Vein endothelial cell (primary cell): ENCODE measurements around the gene CSAG3. TPM values are rescaled to one million over a fixed set of nuclear protein-coding genes. Genes with fewer than 3 reads are reported as not detected.

Experiments used
- total RNA-seq: library from RNA; depleted of rRNA; stranded (reverse); fragments of >200 nt; gene quantifications from 2 replicates; pipeline ENCODE4 v1.2.3, GENCODE V29; 2012

Gene CSAG3
- total RNA-seq: not detected in 2 replicates

DNA sequence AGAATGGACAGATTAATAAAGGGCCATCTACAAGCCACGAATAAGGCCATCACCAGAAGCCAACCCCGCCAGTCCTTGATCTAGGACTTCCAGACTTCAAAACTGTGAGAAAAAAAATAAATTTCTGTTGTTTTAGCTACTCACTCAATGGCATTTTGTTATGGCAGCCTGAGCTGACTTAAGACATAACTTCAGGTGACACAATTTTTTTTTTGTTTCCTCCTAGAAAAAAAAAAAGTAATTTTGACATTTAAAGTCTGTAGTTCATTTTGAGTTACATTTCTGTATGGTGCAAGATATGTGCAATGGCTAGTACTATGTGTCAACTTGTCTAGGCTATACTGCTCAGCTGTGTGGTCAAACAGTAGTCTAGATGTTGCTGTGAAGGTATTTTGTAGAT lies at the start of gene CSAG3:
CSAG3 (plus strand) TSS at position 301 of the 400 bp plus-strand sequence.

DNA sequence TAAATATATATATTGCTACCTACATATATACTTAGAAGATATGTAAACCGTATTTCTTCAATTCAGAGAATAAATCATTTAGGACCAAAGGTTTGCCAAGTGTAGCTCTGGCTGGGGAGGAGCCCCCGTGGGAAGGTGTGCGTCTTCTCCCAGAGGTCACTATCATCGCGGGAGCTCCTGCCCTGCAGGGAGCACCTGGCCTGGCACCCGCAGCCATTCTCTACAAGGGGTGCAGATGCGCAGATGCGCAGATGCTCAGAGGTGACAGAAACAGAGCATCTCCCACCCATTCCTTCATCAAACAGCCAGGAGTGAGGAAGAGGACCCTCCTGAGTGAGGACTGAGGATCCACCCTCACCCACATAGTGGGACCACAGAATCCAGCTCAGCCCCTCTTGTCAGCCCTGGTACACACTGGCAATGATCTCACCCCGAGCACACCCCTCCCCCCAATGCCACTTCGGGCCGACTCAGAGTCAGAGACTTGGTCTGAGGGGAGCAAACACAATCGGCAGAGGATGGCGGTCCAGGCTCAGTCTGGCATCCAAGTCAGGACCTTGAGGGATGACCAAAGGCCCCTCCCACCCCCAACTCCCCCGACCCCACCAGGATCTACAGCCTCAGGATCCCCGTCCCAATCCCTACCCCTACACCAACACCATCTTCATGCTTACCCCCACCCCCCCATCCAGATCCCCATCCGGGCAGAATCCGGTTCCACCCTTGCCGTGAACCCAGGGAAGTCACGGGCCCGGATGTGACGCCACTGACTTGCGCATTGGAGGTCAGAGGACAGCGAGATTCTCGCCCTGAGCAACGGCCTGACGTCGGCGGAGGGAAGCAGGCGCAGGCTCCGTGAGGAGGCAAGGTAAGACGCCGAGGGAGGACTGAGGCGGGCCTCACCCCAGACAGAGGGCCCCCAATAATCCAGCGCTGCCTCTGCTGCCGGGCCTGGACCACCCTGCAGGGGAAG lies 44.9 kb upstream of the CSAG3 start, which contains the start of gene MAGEA2B:
MAGEA2B (plus strand) TSS at position 814 of the 973 bp plus-strand sequence. CDS start 2,479 bp downstream, outside the sequence.

DNA sequence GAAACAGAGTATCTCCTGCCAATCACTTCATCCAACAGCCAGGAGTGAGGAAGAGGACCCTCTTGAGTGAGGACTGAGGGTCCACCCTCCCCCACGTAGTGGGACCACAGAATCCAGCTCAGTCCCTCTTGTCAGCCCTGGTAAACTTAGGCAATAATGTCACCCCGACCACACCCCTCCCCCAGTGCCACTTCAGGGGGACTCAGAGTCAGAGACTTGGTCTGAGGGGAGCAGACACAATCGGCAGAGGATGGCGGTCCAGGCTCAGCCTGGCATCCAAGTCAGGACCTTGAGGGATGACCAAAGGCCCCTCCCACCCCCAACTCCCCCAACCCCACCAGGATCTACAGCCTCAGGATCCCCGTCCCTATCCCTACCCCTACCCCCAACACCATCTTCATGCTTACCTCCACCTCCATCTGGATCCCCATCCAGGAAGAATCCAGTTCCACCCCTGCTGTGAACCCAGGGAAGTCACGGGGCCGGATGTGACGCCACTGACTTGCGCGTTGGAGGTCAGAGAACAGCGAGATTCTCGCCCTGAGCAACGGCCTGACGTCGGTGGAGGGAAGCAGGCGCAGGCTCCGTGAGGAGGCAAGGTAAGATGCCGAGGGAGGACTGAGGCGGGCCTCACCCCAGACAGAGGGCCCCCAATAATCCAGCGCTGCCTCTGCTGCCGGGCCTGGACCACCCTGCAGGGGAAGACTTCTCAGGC lies 25.6 kb upstream of the CSAG3 start, which contains the start of the genes CSAG1 and MAGEA12:
CSAG1 (minus strand) TSS at position 461 of the 715 bp plus-strand sequence. CDS start 1,261 bp downstream, outside the sequence.
MAGEA12 (plus strand) TSS at position 497 of the 715 bp plus-strand sequence. CDS start 2,405 bp downstream, outside the sequence.

DNA sequence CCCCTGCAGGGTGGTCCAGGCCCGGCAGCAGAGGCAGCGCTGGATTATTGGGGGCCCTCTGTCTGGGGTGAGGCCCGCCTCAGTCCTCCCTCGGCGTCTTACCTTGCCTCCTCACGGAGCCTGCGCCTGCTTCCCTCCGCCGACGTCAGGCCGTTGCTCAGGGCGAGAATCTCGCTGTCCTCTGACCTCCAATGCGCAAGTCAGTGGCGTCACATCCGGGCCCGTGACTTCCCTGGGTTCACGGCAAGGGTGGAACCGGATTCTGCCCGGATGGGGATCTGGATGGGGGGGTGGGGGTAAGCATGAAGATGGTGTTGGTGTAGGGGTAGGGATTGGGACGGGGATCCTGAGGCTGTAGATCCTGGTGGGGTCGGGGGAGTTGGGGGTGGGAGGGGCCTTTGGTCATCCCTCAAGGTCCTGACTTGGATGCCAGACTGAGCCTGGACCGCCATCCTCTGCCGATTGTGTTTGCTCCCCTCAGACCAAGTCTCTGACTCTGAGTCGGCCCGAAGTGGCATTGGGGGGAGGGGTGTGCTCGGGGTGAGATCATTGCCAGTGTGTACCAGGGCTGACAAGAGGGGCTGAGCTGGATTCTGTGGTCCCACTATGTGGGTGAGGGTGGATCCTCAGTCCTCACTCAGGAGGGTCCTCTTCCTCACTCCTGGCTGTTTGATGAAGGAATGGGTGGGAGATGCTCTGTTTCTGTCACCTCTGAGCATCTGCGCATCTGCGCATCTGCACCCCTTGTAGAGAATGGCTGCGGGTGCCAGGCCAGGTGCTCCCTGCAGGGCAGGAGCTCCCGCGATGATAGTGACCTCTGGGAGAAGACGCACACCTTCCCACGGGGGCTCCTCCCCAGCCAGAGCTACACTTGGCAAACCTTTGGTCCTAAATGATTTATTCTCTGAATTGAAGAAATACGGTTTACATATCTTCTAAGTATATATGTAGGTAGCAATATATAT lies 5.0 kb upstream of the CSAG3 start, which contains the start of gene MAGEA2:
MAGEA2 (minus strand) TSS at position 157 of the 965 bp plus-strand sequence. CDS start 2,479 bp downstream, outside the sequence.

DNA sequence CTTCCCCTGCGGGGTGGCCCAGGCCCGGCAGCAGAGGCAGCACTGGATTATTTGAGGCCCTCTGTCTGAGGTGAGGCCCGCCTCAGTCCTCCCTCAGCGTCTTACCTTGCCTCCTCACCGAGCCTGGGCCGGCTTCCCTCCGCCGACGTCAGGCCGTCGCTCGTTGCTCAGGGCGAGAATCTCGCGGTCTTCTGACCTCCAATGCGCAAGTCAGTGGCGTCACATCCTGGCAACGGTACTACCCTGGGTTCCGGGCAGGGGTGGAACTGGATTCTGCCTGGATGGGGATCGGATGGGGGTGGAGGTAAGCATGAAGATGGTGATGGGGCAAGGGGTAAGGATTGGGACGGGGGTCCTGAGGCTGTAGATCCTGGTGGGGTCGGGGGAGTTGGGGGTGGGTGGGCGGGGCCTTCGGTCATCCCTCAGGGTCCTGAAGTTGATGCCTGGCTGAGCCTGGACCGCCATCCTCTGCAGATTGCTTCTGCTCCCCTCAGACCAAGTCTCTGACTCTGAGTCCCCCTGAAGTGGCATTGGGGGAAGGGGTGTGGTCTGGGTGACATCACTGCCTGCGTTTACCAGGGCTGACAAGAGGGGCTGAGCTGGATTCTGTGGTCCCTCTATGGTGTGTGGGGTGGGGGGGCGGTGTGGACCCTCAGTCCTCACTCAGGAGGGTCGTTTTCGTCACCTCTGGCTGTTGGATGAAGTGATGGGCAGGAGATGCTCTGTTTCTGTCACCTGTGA lies 10.7 kb downstream of the CSAG3 start, which contains the start of gene MAGEA6:
MAGEA6 (minus strand) TSS at position 141 of the 741 bp plus-strand sequence. CDS start 2,039 bp downstream, outside the sequence.

Other genes starting within 250 kb of the CSAG3 start
- gene GABRQ, start 121.3 kb upstream of the CSAG3 start, total RNA-seq: not detected in 2 replicates
- gene MAGEA3, start 60.4 kb upstream of the CSAG3 start, total RNA-seq: not detected in 2 replicates
- gene CSAG2, start 49.9 kb upstream of the CSAG3 start, total RNA-seq: not detected in 2 replicates
- not detected in 2 replicates for gene MAGEA2B, start 44.6 kb upstream of the CSAG3 start, total RNA-seq
- gene CSAG1, start 25.5 kb upstream of the CSAG3 start, total RNA-seq: not detected in 2 replicates
- gene MAGEA12, start 25.5 kb upstream of the CSAG3 start, total RNA-seq: not detected in 2 replicates
- not detected in 2 replicates for gene MAGEA2, start 5.4 kb upstream of the CSAG3 start, total RNA-seq
- not detected in 2 replicates for gene MAGEA6, start 10.5 kb downstream of the CSAG3 start, total RNA-seq
- 23.5 and 31.4 TPM in 2 replicates for gene CETN2, start 71.5 kb downstream of the CSAG3 start, total RNA-seq
- gene NSDHL, start 71.8 kb downstream of the CSAG3 start, total RNA-seq: 10.8 and 23.8 TPM in 2 replicates
- 0.65 and 25.3 TPM in 2 replicates for gene ZNF185, start 138.8 kb downstream of the CSAG3 start, total RNA-seq
- not detected in 2 replicates for gene PNMA5, start 234.9 kb downstream of the CSAG3 start, total RNA-seq